ENCODE data around the gene HOXA3.
A peak's percentile ranks its signal among the peaks of the same experiment; 100 is the strongest.

HOXA3 gene

GRCh38 chr7:27165089-27165995 lies 13.0 kb upstream of the HOXA3 start, which contains the start of gene HOXA9:
Gene HOXA9 (minus strand): TSS chr7:27165537. CDS start chr7:27165457, 80 bp downstream.
- no peak for DNase-seq

DNA sequence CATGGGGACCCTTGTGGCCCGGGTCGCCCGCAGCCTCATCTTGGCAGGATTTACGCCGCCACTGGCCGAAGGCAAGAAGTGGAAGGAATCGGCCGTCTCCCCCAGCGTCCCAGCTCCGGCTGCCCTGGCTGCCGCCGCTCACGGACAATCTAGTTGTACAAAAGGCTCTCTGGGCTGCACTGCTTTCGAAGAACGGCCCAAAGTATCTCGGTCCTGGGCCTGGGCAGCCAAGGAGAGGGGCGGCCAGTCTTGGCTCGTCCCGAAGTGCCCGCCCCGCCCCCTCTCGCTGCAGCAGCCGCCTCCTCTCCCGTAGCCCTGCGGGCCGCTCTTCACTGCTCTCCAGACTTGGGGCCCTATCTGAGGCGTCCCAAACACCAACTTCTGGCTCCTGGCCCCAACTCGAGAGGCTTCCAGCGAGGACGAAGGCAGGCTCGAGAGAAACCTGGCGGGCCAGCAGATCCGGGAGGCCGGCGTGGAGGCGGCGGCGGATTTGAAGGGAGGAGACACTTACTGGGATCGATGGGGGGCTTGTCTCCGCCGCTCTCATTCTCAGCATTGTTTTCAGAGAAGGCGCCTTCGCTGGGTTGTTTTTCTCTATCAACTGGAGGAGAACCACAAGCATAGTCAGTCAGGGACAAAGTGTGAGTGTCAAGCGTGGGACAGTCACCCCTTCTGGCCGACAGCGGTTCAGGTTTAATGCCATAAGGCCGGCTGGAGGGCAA lies 12.1 kb upstream of the HOXA3 start:
- peak; percentile 48 for DNase-seq

DNA sequence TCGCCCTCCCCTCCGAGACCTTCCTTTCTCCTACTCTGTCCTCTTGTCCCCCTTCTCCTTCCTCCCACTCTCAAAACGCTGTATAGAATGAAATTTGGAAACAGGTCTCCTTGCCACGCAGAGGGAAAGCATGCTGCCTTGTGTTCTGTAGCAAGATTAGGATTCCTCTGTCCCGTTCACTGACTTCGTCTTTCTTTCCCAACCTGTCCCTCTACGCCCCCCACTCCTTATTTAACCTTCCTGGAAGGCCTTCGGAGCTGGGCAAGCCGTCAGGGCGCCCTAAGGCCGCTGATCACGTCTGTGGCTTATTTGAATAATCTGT lies 11.6 kb upstream of the HOXA3 start:
- no peak for DNase-seq

GRCh38 chr7:27163288-27164044 lies 11.1 kb upstream of the HOXA3 start:
- DNase-seq: no peak

DNA sequence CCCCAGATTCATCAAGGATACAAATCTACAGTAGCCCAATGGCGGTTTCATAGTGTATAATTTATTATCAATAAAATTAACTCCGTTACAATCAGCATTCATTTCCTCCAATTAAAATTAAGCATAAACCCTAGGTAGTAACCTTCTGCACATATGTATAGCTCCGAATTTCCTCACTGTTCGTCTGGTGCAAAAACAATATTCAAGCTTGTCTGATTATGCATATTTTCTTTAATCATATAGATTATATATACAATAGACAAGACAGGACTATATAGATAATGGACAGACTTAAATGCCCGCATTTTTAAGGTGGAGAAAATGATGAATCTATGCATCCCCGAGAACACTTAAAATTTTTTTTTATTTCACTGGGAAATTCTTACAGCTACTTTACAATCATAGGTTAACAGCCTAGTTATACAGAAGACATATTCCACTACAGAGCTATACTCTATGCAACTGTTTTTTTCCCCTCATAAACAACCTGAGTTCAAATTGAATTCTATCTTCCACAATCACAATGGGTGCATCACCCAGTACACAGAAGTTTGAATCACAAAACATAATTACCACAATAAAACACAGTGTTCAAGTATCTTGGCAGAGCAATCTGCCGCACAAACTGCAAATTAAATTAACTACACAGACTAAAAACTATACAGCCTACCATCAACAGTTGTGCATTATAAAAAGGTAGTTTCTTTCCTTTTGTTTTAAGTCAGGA lies 10.3 kb upstream of the HOXA3 start:
- no peak for DNase-seq

GRCh38 chr7:27161721-27162560 lies 9.6 kb upstream of the HOXA3 start:
- no peak for DNase-seq

DNA sequence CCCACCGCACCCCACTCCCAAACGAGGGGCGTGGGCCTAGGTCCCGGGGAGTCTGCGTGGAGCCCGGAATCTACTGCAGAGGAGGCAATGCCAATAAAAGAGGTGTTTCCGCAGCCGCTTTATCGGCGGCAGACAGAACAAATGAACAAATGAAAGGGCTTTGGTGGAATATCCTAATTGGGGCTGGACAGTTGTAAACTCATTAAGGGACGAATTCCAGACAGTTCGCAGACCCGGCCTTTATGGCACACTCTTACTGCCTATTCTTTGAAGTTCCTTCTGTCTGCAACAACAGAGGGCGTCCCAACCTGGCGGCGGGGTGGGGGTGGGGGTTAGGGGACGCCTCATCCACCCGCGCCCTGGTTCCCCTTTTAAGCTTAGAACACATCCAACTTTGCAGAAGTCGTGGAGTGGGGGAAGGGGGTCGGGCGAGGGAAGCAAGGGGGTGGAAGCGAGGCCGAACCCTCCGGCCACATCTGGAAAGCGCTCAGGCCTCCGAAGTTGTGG lies 8.9 kb upstream of the HOXA3 start:
- no peak for DNase-seq

DNA sequence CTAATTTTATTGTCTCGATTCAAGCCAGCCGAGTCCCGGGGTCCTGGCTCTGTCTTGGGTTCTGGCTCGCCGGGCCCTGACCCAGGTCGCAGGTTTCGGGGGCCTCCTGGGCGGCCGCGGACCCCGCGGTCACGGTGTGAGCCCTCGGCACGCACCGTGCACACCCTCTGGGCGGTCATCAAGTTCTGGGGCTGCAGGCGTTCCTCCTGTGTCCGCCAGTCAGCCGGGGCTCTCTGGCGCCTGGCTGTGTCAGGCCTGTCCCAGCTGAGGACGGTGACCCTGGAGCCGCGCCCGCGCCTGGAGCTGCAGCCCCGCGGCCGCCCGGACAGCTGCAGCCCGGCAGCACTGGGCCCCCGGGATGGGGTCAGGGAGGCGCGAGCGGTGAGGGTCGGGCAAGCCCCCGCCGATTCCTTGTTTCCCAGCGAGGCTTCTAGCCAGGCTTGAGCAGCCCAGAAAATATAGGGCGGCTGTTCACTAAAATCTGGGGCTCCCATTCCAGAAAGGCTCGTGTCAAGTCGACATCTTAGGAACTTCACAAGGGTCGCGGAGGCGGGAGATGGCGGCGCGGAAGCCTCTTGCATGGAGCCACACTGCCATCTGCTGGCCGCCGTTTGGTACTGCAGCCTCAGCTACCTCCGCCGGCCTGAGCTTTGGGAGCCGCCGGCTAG lies 8.3 kb upstream of the HOXA3 start:
- DNase-seq: peak; percentile 90

DNA sequence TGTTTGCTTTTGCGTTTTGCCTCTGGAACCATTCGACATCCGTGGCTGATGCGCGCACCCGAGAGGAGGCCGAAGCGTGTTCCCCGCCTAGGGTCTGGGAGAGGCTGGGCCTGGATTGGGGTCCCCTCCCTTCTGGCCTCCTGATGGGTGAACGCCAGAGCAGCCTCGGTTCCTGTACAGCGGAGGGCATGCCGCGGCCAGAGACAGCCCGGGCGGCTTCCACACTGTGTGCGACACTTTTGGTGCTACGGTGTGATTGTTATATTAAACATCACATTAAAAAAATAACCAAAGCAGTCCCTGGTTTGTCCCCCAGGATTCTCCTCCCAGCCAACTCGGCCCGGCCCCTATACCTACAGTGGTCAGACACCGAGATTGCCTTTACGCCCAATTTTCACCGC lies 7.8 kb upstream of the HOXA3 start:
- DNase-seq: peak; percentile 58

- no peak for DNase-seq
Observed at GRCh38 chr7:27159266-27160144, 7.1 kb upstream of the HOXA3 start.

- no peak for DNase-seq
Observed at GRCh38 chr7:27158436-27159265, 6.3 kb upstream of the HOXA3 start.

- DNase-seq: no peak
Observed at GRCh38 chr7:27157702-27158431, 5.5 kb upstream of the HOXA3 start.

DNA sequence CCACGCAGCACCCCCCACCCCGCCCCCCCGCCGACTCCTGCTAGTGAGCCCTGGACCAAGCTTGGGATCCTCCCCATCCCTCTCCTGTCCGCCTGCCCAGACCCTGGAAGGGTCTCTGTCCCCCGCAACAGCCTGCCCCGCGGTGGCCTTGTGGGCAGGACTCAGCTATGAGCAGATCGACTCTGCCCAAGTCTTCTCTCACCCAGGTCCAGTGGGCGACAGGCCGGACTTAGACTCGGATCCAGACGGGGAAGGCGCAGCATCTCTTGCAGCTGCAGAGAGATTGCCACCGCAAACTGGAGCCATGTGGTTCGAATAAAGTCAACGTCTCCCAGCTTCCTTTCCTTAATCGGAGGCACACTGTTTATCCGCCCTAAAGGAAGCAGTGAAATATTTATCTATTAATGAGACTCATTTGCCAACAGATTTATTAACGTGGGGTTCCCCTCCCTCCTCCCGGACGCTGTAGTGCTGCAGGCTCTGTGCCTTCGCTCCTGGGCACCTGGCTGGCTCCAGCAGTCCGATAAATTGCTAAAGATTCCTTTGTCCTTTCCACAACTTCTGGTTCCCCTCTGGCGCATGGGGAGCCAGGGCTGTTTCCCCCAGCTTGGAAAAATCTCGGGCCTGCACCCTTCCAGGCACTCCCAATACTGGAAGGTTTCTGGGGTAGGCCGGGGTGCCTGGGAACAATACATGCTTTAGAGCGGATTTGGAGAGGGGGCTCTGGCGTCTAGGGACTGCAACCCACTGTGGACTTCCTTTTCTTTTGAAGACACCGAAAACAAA lies 4.7 kb upstream of the HOXA3 start:
- no peak for DNase-seq

- no peak for DNase-seq
Observed at GRCh38 chr7:27156508-27156898, 4.1 kb upstream of the HOXA3 start, which contains the start of gene HOXA7. Gene HOXA7 (minus strand): TSS chr7:27156675. CDS start chr7:27156545, 130 bp downstream.

- DNase-seq: no peak
Observed at GRCh38 chr7:27155816-27156507, 3.6 kb upstream of the HOXA3 start.
